ENCODE measurements around the gene BSPH1. TPM values are rescaled to one million over a fixed set of nuclear protein-coding genes. Genes with fewer than 3 reads are reported as not detected.

BSPH1 gene
- not detected for polyA plus RNA-seq (2013, experiment 1 of 2)
- not detected for polyA plus RNA-seq (2013, experiment 2 of 2)

- no peak within 1 kb of the TSS for H3K4me3 ChIP-seq (ENCODE audit: extremely low read depth, insufficient read depth, low read length, poor library complexity, severe bottlenecking)
- WGBS, 2 experiments (ENCODE audit: insufficient coverage in 2 of 2) = 53 to 78% methylated on average over 2 of the region's 2 CpGs
- no peak within 1 kb of the TSS for H3K27ac ChIP-seq (ENCODE audit: low read depth, low read length, severe bottlenecking)
- no peaks in the 10 kb centered on the region for H3K4me1 ChIP-seq (ENCODE audit: control insufficient read depth, insufficient read depth, low read length, poor library complexity, severe bottlenecking)
- no peaks in the 10 kb centered on the region for H3K36me3 ChIP-seq (ENCODE audit: control insufficient read depth, insufficient read depth, low read length)
- peaks cover 8% of the 10 kb centered on the region for H3K9me3 ChIP-seq (ENCODE audit: control insufficient read depth, low read length)
These were observed at the start of gene BSPH1 for GRCh38 chr19:47992070-47992469. TSS of gene BSPH1 (minus strand) at chr19:47992170. CDS start at chr19:47992081, 89 bp downstream.

GRCh38 chr19:48036765-48037164, 44.8 kb upstream of the BSPH1 start:
- H3K9me3 ChIP-seq (ENCODE audit: control insufficient read depth, low read length) = peaks cover 9% of the 10 kb centered on the region
- no peaks in the 10 kb centered on the region for H3K36me3 ChIP-seq (ENCODE audit: control insufficient read depth, insufficient read depth, low read length)
- H3K4me1 ChIP-seq (ENCODE audit: control insufficient read depth, insufficient read depth, low read length, poor library complexity, severe bottlenecking) = no peaks in the 10 kb centered on the region
- H3K27ac ChIP-seq (ENCODE audit: low read depth, low read length, severe bottlenecking) = no peak overlapping the region
- H3K4me3 ChIP-seq (ENCODE audit: extremely low read depth, insufficient read depth, low read length, poor library complexity, severe bottlenecking) = no peak overlapping the region
- WGBS, 2 experiments (ENCODE audit: insufficient coverage in 2 of 2) = 78 to 83% methylated on average over 1 to 2 of the region's 2 CpGs

GRCh38 chr19:48033604-48034003, 41.6 kb upstream of the BSPH1 start:
- H3K9me3 ChIP-seq (ENCODE audit: control insufficient read depth, low read length) = peaks cover 14% of the 10 kb centered on the region
- H3K4me1 ChIP-seq (ENCODE audit: control insufficient read depth, insufficient read depth, low read length, poor library complexity, severe bottlenecking) = no peaks in the 10 kb centered on the region
- H3K36me3 ChIP-seq (ENCODE audit: control insufficient read depth, insufficient read depth, low read length) = no peaks in the 10 kb centered on the region
- no peak overlapping the region for H3K27ac ChIP-seq (ENCODE audit: low read depth, low read length, severe bottlenecking)
- 86 to 91% methylated on average over 5 of the region's 5 CpGs for WGBS, 2 experiments (ENCODE audit: insufficient coverage in 2 of 2)
- H3K4me3 ChIP-seq (ENCODE audit: extremely low read depth, insufficient read depth, low read length, poor library complexity, severe bottlenecking) = no peak overlapping the region

GRCh38 chr19:48030073-48030472, 38.1 kb upstream of the BSPH1 start:
- H3K4me3 ChIP-seq (ENCODE audit: extremely low read depth, insufficient read depth, low read length, poor library complexity, severe bottlenecking) = no peak overlapping the region
- H3K4me1 ChIP-seq (ENCODE audit: control insufficient read depth, insufficient read depth, low read length, poor library complexity, severe bottlenecking) = no peaks in the 10 kb centered on the region
- peaks cover 11% of the 10 kb centered on the region for H3K9me3 ChIP-seq (ENCODE audit: control insufficient read depth, low read length)
- H3K36me3 ChIP-seq (ENCODE audit: control insufficient read depth, insufficient read depth, low read length) = no peaks in the 10 kb centered on the region
- H3K27ac ChIP-seq (ENCODE audit: low read depth, low read length, severe bottlenecking) = no peak overlapping the region
- WGBS, 2 experiments (ENCODE audit: insufficient coverage in 2 of 2) = 75% methylated on average over 6 to 8 of the region's 10 CpGs

- H3K27ac ChIP-seq (ENCODE audit: low read depth, low read length, severe bottlenecking) = no peak overlapping the region
- H3K36me3 ChIP-seq (ENCODE audit: control insufficient read depth, insufficient read depth, low read length) = no peaks in the 10 kb centered on the region
- H3K4me3 ChIP-seq (ENCODE audit: extremely low read depth, insufficient read depth, low read length, poor library complexity, severe bottlenecking) = no peak overlapping the region
- H3K9me3 ChIP-seq (ENCODE audit: control insufficient read depth, low read length) = peaks cover 11% of the 10 kb centered on the region
- WGBS, 2 experiments (ENCODE audit: insufficient coverage in 2 of 2) = 77 to 85% methylated on average over 7 of the region's 7 CpGs
- no peaks in the 10 kb centered on the region for H3K4me1 ChIP-seq (ENCODE audit: control insufficient read depth, insufficient read depth, low read length, poor library complexity, severe bottlenecking)
These were observed 37.5 kb upstream of the BSPH1 start for GRCh38 chr19:48029431-48029830.

- Histone ChIP-seq H3K36me3 (ENCODE audit: control insufficient read depth, insufficient read depth, low read length) (no peaks in the 10 kb centered on the region), H3K9me3 (ENCODE audit: control insufficient read depth, low read length) (peaks cover 6% of the 10 kb centered on the region), H3K4me1 (ENCODE audit: control insufficient read depth, insufficient read depth, low read length, poor library complexity, severe bottlenecking) (no peaks in the 10 kb centered on the region), H3K27ac (ENCODE audit: low read depth, low read length, severe bottlenecking) (no peak overlapping the region), H3K4me3 (ENCODE audit: extremely low read depth, insufficient read depth, low read length, poor library complexity, severe bottlenecking) (no peak overlapping the region)
- 63 to 67% methylated on average over 1 to 3 of the region's 3 CpGs for WGBS, 2 experiments (ENCODE audit: insufficient coverage in 2 of 2)
These were observed 33.5 kb upstream of the BSPH1 start for GRCh38 chr19:48025480-48025879.

- peaks cover 3% of the 10 kb centered on the region for H3K9me3 ChIP-seq (ENCODE audit: control insufficient read depth, low read length)
- WGBS, 2 experiments (ENCODE audit: insufficient coverage in 2 of 2) = 80% methylated on average over 1 of the region's 3 CpGs; no CpG with 5 or more reads in 1 of the 2 experiments
- H3K4me3 ChIP-seq (ENCODE audit: extremely low read depth, insufficient read depth, low read length, poor library complexity, severe bottlenecking) = no peak overlapping the region
- no peak overlapping the region for H3K27ac ChIP-seq (ENCODE audit: low read depth, low read length, severe bottlenecking)
- no peaks in the 10 kb centered on the region for H3K4me1 ChIP-seq (ENCODE audit: control insufficient read depth, insufficient read depth, low read length, poor library complexity, severe bottlenecking)
- H3K36me3 ChIP-seq (ENCODE audit: control insufficient read depth, insufficient read depth, low read length) = no peaks in the 10 kb centered on the region
These were observed 31.5 kb upstream of the BSPH1 start for GRCh38 chr19:48023518-48023917.

GRCh38 chr19:48023011-48023410, 31.0 kb upstream of the BSPH1 start:
- H3K36me3 ChIP-seq (ENCODE audit: control insufficient read depth, insufficient read depth, low read length) = no peaks in the 10 kb centered on the region
- no peak overlapping the region for H3K4me3 ChIP-seq (ENCODE audit: extremely low read depth, insufficient read depth, low read length, poor library complexity, severe bottlenecking)
- 73 to 84% methylated on average over 2 of the region's 2 CpGs for WGBS, 2 experiments (ENCODE audit: insufficient coverage in 2 of 2)
- no peak overlapping the region for H3K27ac ChIP-seq (ENCODE audit: low read depth, low read length, severe bottlenecking)
- peaks cover under 1% of the 10 kb centered on the region for H3K9me3 ChIP-seq (ENCODE audit: control insufficient read depth, low read length)
- no peaks in the 10 kb centered on the region for H3K4me1 ChIP-seq (ENCODE audit: control insufficient read depth, insufficient read depth, low read length, poor library complexity, severe bottlenecking)

- WGBS, 2 experiments (ENCODE audit: insufficient coverage in 2 of 2) = no CpG with 5 or more reads among the region's 3 CpGs
- H3K27ac ChIP-seq (ENCODE audit: low read depth, low read length, severe bottlenecking) = no peak overlapping the region
- H3K4me3 ChIP-seq (ENCODE audit: extremely low read depth, insufficient read depth, low read length, poor library complexity, severe bottlenecking) = no peak overlapping the region
- H3K36me3 ChIP-seq (ENCODE audit: control insufficient read depth, insufficient read depth, low read length) = no peaks in the 10 kb centered on the region
- H3K4me1 ChIP-seq (ENCODE audit: control insufficient read depth, insufficient read depth, low read length, poor library complexity, severe bottlenecking) = no peaks in the 10 kb centered on the region
- no peaks in the 10 kb centered on the region for H3K9me3 ChIP-seq (ENCODE audit: control insufficient read depth, low read length)
These were observed 28.7 kb upstream of the BSPH1 start for GRCh38 chr19:48020686-48021085.

- Histone ChIP-seq H3K27ac (ENCODE audit: low read depth, low read length, severe bottlenecking) (no peak overlapping the region), H3K4me3 (ENCODE audit: extremely low read depth, insufficient read depth, low read length, poor library complexity, severe bottlenecking) (no peak overlapping the region), H3K36me3 (ENCODE audit: control insufficient read depth, insufficient read depth, low read length) (no peaks in the 10 kb centered on the region), H3K9me3 (ENCODE audit: control insufficient read depth, low read length) (peaks cover 10% of the 10 kb centered on the region), H3K4me1 (ENCODE audit: control insufficient read depth, insufficient read depth, low read length, poor library complexity, severe bottlenecking) (no peaks in the 10 kb centered on the region)
- WGBS, 2 experiments (ENCODE audit: insufficient coverage in 2 of 2) = 89 to 92% methylated on average over 11 of the region's 11 CpGs
These were observed 19.2 kb upstream of the BSPH1 start for GRCh38 chr19:48010932-48011758.

- 86 to 90% methylated on average over 4 to 5 of the region's 6 CpGs for WGBS, 2 experiments (ENCODE audit: insufficient coverage in 2 of 2)
- H3K9me3 ChIP-seq (ENCODE audit: control insufficient read depth, low read length) = peaks cover 10% of the 10 kb centered on the region
- no peak overlapping the region for H3K27ac ChIP-seq (ENCODE audit: low read depth, low read length, severe bottlenecking)
- H3K4me1 ChIP-seq (ENCODE audit: control insufficient read depth, insufficient read depth, low read length, poor library complexity, severe bottlenecking) = no peaks in the 10 kb centered on the region
- H3K36me3 ChIP-seq (ENCODE audit: control insufficient read depth, insufficient read depth, low read length) = no peaks in the 10 kb centered on the region
- no peak overlapping the region for H3K4me3 ChIP-seq (ENCODE audit: extremely low read depth, insufficient read depth, low read length, poor library complexity, severe bottlenecking)
These were observed 14.8 kb upstream of the BSPH1 start for GRCh38 chr19:48006762-48007161.
